HL-60/S4 treated with phorbol 12-myristate 13-acetate at 8.2 ng/mL for 4 days and 3 days (cell line): Measurements from ENCODE around the gene GPR157.

Experiments
- in situ Hi-C: fragments of 300-500 bp; cut with MboI; formaldehyde crosslinking; loops from 2 replicates; pipeline ENCODE4 v1.15.0; 2022; ENCODE audit warnings: low sequenced_read_pairs

Gene GPR157

GRCh38 chr1:9120312-9120958 lies 8.5 kb downstream of the GPR157 start:
- in situ Hi-C loops = loop anchor here (25.0 kb wide), 1 partner anchor 367 kb away; no protein-coding TSS in a partner anchor

GRCh38 chr1:9119745-9120144 lies 9.2 kb downstream of the GPR157 start:
- in situ Hi-C loops = loop anchor here (10.0 to 25.0 kb wide), 2 partner anchors 75 to 368 kb away; no protein-coding TSS in a partner anchor

DNA sequence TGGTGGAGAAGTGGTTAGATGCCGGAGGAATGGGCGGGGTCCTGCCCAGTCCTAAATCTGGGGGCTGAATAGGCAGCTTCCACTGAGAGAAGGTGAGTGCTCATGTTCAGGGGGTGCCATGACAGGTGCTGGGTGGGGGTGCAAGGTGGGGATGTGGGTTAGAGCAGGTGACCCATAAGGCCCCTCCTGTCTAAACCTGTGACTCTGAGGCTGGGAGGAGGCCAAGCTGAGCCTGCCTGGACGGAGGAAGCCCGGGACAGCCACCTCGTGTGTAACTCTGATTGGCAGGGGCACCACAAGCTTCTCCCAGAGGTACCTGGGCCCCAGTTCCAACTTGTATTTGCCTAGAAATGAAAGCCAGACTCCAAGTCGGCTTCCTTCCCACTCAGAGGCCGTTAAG lies 10.7 kb downstream of the GPR157 start:
- in situ Hi-C loops = loop anchor here (10.0 to 25.0 kb wide), 2 partner anchors 77 to 369 kb away; no protein-coding TSS in a partner anchor

GRCh38 chr1:9115351-9116205 lies 13.3 kb downstream of the GPR157 start:
- in situ Hi-C loops = loop anchor here (10.0 to 25.0 kb wide), 2 partner anchors 79 to 372 kb away; no protein-coding TSS in a partner anchor

DNA sequence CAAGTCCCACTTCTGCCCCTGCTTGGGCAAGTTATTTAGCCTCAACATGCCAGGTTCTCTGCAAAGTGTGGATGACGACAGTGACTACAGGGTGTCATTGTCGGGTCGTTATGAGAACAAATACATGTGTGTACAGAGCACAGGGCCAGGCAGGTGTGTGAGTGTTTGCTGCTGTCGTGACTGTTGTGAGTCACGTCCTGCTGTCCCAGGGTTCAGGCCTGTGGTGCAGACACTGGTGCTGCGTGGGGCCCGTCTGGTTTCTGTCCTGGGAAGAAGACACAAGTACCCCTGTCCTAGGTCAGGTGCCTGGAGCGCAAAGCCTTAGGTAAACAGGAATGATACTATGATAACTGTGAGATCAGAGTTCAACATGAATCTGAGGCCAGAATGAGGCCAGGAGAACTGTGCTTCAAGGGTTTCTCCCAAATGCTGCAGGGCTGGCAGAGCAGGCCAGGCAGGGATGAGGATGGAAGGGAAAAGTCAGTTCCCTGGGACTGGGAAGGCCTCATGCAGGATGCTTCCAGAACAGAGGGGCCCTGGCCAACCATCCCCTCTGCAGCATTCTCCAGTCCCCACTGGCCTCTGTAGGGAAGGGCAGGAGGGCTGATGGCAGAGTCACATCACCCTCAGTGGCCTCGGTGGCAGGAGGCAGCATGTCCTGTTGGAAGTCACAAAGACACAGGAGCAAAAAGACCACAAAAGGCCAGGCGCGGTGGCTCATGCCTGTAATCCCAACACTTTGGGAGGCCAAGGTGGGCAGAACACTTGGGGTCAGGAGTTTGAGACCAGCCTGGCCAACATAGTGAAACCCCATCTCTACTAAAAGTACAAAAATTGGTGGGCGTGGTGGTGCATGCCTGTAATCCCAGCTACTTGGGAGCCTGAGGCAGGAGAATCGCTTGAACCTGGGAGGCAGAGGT lies 15.7 kb downstream of the GPR157 start:
- in situ Hi-C loops = loop anchor here (10.0 to 25.0 kb wide), 2 partner anchors 82 to 374 kb away; no protein-coding TSS in a partner anchor

DNA sequence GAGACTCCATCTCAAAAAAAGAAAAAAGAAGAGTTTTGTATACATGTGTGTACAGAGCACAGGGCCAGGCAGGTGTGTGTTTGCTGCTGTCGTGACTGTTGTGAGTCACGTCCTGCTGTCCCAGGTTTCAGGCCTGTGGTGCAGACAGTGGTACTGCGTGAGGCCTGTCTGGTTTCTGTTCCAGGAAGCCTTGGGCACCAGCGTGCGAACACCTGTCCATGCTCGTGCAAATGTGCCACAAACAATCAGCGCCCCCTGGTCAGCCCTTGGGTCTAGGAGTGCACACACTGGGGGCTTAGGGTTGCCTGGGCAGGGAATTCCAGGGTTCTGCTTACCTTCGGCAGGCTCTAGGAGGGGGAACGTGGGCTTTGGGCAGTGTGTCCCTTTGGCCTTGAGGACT lies 16.9 kb downstream of the GPR157 start:
- in situ Hi-C loops = loop anchor here (10.0 to 25.0 kb wide), 2 partner anchors 83 to 375 kb away; no protein-coding TSS in a partner anchor

- in situ Hi-C loops = loop anchor here (10.0 to 25.0 kb wide), 2 partner anchors 83 to 376 kb away; no protein-coding TSS in a partner anchor
Observed at GRCh38 chr1:9111357-9111691, 17.6 kb downstream of the GPR157 start.

- in situ Hi-C loops = loop anchor here (10.0 to 25.0 kb wide), 2 partner anchors 84 to 376 kb away; no protein-coding TSS in a partner anchor
Observed at GRCh38 chr1:9110669-9111356, 18.1 kb downstream of the GPR157 start.

GRCh38 chr1:9108056-9108665 lies 20.7 kb downstream of the GPR157 start:
- in situ Hi-C loops = loop anchor here (25.0 kb wide), 1 partner anchor 379 kb away; no protein-coding TSS in a partner anchor

DNA sequence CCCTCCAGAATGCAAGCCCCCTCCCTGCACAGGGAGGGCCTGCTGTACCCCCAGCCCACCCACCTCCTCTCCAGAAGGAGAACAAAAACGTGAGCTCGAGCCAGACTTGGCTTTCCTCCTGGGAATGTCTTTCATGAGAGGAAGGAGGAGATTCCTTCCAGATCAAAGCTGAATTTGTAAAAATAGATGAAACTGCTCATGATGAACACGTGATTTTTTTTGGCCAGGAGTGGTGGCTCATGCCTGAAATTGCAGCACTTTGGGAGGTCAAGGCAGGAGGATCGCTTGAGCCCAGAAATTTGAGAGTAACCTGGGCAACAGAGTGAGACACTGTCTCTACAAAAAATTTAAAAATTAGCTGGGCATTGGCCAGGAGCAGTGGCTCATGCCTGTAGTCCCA lies 21.8 kb downstream of the GPR157 start:
- in situ Hi-C loops = loop anchor here (25.0 kb wide), 1 partner anchor 380 kb away; no protein-coding TSS in a partner anchor

DNA sequence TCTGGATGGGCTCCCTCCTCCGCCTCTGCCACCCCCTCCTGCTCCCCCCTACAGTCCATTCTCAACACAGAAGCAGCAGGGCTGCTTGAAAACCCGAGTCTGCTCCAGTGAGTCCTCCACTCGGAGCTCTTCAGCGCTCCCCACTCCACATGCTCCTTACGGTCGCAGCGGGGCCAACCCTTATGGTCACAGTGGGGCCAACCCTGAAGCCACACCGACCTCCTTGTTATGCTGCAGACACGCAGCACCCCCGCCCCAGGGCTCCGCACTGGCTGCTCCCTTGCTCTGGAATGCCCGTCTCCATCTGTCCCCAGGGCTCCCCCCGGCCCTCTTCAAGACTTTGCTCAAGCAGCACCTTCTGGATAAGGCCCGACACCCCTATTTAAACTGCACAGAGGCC lies 22.6 kb downstream of the GPR157 start:
- in situ Hi-C loops = loop anchor here (25.0 kb wide), 1 partner anchor 381 kb away; no protein-coding TSS in a partner anchor

DNA sequence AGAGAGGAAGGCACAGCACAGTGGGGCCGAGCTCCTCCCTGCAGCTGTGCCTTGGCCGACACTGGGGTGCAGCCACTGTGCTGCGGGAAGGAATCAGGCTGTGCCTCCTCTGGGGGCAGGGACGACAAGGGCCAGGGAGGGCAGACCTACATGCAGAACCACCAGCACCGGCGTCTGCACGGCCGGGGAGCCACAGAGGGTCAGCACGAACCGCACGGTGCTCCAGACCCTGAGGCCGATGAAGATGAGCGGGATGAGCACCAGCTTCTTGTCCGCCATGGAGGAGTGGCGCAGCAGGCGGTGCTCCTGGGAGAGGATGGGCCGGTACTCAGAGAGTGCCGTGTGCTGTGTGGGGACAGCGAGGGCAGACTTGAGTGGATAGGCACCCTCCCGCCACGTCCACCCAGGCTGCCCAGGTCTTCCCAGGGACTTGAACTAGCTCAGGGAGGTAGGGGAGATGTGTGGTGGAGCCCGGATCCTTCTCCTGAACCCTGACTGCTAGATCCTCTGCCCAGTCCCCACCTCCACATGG lies 23.5 kb downstream of the GPR157 start:
- in situ Hi-C loops = loop anchor here (25.0 kb wide), 1 partner anchor 382 kb away; no protein-coding TSS in a partner anchor

DNA sequence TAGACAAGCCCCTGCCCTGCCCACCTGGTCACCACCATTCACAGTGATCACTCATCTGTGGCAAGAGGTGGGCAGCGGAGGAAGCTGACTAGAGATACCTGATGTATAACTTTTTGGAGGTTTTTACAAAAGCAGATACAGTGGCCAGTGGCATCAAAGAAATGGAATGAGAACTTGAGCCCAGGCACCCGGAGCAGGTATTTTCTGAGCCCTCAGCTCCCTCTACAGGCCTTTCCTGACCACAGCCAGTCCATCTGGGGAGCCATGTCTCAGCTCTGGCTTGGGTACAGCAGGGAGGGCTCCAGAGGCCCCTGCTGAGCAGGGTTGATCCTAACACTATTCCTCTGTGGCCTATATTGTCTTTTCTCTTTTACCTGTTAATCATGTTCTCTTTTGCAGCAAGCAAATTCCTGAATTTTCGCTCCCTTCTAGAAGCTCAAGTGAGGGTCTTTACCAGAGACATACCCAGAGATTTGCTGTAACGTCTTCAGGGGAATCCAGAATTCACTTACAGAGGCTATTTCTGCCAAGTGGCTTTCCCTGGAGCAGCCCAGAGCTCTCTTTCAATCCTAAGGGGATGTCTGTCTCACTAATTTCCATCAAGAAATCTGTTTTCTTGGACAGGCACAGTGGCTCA lies 27.3 kb downstream of the GPR157 start:
- in situ Hi-C loops = loop anchor here (25.0 kb wide), 1 partner anchor 386 kb away; no protein-coding TSS in a partner anchor

DNA sequence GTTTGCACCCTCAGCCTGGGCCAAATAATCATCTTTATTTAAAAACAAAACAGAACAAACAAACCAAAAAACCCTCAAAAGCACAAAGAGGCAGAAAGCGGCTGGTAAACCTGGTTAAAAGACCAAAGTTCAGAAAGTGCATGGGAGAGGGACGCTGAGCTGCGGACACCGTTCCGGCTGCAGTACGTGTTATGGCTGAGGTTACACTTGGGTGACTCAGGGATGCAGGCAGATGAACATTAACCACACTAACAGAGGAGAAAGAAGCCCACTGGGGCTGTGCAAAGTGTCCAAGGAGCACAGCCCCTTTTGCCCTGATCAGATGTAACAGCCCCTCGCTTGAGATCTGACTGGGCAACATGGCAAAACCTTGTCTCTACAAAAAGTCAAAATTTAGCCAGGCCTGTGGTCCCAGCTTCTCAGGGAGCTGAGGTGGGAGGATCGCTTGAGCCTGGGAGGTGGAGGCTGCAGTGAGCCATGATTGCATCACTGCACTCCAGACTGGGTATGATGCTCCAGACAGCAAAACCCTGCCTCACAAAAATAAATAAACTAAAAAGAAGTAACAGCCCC lies 28.3 kb downstream of the GPR157 start:
- in situ Hi-C loops = loop anchor here (25.0 kb wide), 1 partner anchor 387 kb away; no protein-coding TSS in a partner anchor

GRCh38 chr1:9099555-9099954 lies 29.3 kb downstream of the GPR157 start:
- in situ Hi-C loops = no loop called here

DNA sequence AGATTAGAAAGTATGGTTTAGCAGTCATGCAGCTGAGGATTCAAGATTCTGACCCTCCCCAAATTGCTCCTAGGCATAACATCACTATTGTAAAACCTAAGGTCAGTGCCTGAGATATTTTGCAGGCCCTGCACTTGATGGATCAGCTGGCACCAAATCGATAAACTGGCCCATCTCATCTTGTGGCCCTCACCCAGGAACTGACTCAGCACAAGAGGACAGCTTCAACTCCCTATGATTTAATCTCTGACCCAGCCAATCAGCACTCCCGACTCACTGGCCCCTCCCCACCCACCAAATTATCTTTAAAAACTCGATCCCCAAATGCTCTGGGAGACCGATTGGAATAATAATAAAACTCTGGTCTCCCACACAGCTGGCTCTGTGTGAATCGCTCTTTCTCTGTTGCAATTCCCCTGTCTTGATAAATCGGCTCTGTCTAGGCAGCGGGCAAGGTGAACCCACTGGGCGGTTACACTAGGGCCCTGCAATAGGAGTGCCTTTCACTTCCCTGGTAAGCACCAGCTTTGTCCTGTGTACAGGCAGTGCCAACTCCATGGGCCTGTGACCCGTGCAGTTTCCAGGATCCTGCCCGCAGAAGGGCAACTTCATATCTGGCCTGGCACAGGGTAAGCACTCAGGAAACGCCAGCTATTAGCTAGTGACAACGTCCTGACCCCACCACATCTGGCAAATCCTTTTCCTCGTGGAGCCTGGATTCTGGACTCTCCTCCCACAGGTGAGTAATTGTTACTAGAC lies 30.8 kb downstream of the GPR157 start:
- in situ Hi-C loops = no loop called here

- in situ Hi-C loops = no loop called here
Observed at GRCh38 chr1:9095818-9096217, 33.1 kb downstream of the GPR157 start.
